Activated T-cell treated with anti-CD3 and anti-CD28 coated beads for 24 hours (primary cell): ENCODE data around the gene CYTH1.

ENCODE experiments used
- DNase-seq: peaks from one replicate; pipeline ENCODE4 v3.0.0-alpha.2; 2020; ENCODE audit warnings: low read depth

CYTH1 gene

GRCh38 chr17:78804777-78805176 lies 22.7 kb upstream of the CYTH1 start:
- DNase-seq, result no peak

DNA sequence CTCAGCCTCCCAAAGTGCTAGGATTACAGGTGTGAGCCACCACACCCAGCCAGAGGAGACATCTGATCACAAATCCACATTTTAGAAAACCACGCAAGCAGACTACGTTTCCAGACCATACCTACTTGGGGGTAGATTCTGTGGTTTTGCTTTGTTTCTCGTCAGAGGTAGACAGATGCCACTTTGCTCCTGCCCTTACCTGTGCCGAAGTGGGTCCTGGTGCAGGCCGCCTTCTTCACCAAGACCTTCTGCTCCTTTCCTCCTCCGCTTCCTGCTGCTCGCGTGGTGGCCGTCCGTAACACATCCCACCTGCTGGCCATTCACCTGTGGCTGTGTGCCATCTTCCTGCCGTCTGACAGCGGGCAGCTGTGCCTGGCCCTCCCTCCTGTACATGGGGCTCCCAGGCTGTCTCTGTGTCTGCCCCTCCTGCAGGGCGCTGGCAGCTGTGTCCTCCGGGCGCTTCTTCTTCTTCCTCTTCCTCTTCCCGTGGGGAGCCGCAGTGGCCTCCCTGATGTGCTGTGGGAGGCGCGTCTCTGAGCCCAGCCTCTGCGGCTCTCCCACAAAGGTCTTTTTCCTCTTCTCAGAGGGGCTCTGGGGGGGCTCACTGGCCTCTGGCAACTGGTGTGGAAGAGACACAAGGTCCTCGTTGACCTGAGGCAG lies 21.2 kb upstream of the CYTH1 start:
- no peak for DNase-seq

GRCh38 chr17:78802459-78802858 lies 20.4 kb upstream of the CYTH1 start:
- DNase-seq, result no peak

DNA sequence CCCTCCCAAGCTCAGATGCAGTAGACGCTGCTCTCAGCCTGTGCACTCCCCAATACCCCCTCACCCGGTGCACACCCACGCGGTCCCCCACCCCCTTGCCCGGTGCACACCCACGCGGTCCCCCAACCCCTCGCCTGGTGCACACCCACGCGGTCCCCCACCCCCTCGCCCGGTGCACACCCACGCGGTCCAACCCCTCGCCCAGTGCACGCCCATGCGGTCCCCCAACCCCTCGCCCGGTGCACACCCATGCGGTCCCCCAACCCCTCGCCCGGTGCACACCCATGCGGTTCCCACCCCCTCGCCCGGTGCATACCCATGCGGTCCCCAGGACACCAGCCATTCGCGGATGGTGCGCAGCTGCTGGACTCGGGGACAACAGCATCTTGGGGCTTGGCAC lies 19.9 kb upstream of the CYTH1 start:
- DNase-seq, result no peak

DNA sequence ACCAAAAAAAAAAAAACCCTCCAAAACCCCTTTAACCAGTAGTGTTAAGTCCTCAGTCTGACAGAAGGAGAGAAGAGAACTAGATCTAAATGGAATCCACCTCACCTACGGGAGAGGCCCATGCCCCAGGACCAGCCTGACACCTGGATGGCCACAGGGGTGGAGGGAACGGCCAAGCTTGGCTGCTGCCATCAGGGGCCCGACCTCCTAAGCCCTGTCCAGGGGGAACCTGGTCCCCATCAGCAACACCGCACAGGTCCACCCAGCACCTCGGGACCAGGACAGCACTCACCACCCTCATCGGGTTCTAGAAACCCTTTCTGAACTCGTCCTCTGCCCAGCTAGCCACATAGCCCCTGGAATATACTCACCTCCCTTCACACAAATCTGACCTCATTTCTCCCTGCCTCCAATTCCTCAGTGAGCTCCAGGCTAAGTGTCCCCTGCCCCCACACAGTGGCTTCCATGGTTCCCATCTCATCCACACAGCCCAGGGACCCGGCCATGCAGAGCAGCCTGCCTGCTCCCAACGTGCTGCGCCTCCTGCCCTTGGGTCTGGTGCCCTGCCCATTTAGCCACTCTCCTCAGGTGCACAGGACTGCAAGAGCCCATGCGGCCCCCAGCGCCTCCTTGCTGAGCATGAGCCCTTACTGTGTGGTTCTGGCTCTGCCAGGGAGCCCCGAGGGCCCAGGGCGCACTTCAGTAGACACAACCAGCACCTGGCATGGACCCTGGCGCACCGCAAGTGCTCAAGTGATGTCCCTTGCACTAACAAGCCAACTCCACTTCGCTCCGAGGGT lies 18.3 kb upstream of the CYTH1 start:
- no peak for DNase-seq

GRCh38 chr17:78798695-78799559 lies 16.9 kb upstream of the CYTH1 start:
- DNase-seq, result no peak

GRCh38 chr17:78797691-78798585 lies 15.9 kb upstream of the CYTH1 start:
- no peak for DNase-seq

GRCh38 chr17:78797213-78797612 lies 15.1 kb upstream of the CYTH1 start:
- DNase-seq, result no peak

DNA sequence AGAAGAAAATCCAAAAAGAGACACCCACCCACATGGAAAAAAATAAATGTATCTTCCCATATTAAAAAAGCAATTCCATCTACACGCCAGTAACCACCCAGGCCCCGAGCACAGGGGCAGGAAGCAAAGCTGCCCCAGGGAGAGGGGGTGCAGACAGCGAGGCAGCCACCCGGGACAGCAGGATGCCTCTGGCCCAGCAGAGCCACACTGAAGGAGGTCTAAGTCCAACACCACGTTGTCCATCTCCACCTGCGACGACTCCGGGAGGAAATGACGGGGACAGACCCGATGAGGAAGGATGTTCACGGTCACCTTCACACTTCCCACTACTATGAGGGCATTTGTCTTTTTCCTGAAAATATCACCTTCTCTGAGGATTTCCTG lies 14.4 kb upstream of the CYTH1 start:
- DNase-seq, result no peak

- DNase-seq, result no peak
Measured at GRCh38 chr17:78795861-78796516, 13.9 kb upstream of the CYTH1 start.

GRCh38 chr17:78794864-78795640 lies 13.0 kb upstream of the CYTH1 start:
- no peak for DNase-seq

DNA sequence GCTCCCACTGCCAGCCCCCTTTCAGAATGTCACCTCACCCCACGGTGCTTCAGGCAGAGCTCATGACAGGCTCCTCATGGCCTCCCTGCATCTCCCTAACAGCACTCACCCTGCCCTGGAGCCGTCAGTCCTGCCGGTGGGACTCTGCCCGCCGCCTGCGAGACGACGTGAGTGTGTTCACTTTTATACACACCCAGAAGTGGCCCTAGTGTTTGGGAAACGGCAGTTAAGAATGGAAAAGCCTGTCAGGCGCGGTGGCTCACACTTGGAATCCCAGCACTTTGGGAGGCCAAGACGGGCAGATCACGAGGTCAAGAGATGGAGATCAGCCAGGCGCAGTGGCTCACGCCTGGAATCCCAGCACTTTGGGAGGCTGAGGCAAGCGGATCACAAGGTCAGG lies 12.3 kb upstream of the CYTH1 start:
- DNase-seq, result no peak

DNA sequence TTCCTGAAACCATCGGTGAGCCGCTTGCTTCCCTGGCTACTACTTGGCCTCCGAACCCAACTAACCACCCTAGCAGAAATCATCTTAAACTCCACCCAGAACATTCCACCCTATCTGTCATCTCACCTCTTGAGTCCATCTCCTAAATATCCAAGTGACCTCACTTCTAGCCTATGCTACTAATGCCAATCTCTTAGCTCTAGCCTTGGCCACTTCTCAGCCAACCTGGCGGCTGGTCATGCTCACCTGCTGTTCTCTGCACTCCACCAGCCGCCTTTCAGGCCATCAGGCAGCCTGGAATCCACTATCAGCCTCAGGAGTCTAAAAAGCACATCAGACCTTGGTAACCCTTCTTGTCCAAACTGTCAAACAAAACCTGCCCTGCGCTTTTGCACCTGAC lies 11.9 kb upstream of the CYTH1 start:
- no peak for DNase-seq

DNA sequence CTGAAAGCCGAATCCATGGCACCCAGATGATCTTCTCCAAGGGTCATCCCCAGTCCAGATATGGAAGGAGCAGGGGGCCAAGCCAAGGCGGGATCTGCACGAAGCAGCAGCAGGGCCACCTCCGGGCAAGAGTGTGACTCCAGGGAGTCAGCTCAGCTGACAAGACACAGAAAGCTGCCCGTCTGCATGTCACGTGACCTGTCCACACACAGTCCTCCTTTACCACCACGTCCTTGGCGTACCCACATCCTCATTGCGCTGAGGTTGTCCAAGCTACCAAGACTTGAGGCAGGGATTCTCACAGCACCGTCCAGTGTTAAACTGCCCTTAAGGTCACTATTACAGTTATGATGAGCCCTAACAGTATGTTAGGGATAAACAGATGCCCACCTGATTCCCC lies 11.3 kb upstream of the CYTH1 start:
- DNase-seq, result no peak

GRCh38 chr17:78791840-78792709 lies 10.0 kb upstream of the CYTH1 start:
- no peak for DNase-seq

- DNase-seq, result no peak
Measured at GRCh38 chr17:78790552-78790951, 8.5 kb upstream of the CYTH1 start.

DNA sequence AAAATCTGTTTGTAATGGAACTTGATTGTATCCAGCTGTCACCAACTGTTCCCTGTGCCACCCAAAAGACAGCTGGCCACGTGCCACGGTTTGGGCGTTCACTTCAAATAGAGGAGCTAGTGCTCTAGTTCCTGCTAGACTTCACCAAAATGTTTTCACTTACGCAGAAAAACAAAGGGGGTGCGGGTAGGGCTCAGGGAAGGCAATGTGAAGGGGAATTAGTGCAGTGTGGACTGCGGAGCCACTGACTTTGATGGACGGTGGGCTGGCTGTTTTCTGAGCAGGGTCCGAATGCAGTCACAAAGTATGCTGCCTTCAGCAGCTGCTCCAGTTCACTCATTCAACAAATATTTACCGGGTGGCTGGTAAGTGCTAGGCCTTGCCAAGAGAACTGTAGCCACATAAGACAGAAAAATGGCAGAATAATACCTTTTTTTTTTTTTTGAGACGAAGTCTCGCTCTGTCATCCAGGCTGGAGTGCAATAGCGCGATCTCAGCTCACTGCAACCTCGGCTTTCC lies 7.6 kb upstream of the CYTH1 start:
- DNase-seq, result no peak

DNA sequence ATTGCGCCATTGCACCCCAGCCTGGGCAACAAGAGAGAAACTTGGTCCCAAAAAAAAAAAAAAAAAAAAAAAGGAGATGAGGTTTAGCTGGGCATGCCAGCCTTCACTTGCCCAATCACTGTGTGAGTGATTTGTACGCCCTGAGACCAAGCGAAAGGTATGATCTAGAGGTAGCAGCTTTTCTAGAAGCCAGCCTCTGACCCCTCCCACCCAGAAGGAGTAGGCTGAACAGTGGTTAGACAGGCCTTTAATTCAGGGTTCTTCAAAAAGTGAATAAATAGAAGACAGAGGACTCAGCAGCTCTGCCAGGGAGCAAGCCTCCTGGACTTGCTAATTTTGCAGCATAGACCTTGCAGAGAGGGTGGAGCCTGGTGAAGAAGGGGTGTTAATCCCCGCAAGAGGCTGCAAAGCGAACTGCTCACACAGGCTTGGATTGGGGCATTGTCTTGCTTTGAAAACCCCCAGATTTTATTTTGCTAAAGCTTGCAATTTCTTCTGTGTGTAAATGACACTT lies 7.1 kb upstream of the CYTH1 start:
- no peak for DNase-seq

DNA sequence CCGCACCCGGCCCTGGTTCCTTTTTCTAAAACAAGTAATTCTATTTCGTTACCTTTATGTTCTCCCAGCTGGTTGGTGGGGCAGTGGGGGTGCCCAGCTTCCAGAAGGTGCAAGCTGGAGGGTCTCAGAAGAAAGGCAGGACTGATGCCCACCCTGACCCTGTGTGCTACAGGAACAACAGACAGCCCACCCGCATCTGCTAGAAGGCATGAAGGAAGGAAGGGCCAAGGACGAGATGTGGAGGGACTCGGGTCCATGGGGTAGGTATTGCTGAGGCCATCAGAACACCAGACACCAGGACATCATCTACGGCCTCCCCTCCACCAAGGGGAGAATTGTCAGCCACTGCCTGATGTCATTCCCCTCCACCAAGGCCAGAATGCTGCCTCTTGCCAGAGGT lies 6.4 kb upstream of the CYTH1 start:
- no peak for DNase-seq
